Neuronal stem cell (in vitro differentiated cells): ENCODE measurements around the gene MSMP.

Source experiments
- DNase-seq: peaks from one replicate; pipeline ENCODE4 v3.0.0-alpha.2; 2013; ENCODE audit warnings: low spot score
- H2AFZ ChIP-seq: one replicate; pipeline ENCODE4 v1.6.1; 2013; ENCODE audit warnings: mild to moderate bottlenecking, low read length, inconsistent platforms
- H2AK5ac ChIP-seq: 2 replicates; pipeline ENCODE4 v1.6.1; 2013; ENCODE audit warnings: low read depth, mild to moderate bottlenecking, inconsistent platforms, low read length, moderate library complexity, mixed read lengths
- H2BK120ac ChIP-seq: 2 replicates; pipeline ENCODE4 v1.6.1; 2013; ENCODE audit warnings: low read depth, mild to moderate bottlenecking, inconsistent platforms, low read length, moderate library complexity, mixed read lengths
- H2BK12ac ChIP-seq: one replicate; pipeline ENCODE4 v1.6.1; 2013; ENCODE audit warnings: low read length, inconsistent platforms
- H2BK15ac ChIP-seq: 2 replicates; pipeline ENCODE4 v1.6.1; 2013; ENCODE audit warnings: mild to moderate bottlenecking, low read length, inconsistent platforms, mixed read lengths
- H2BK5ac ChIP-seq: one replicate; pipeline ENCODE4 v1.6.1; 2013; ENCODE audit warnings: inconsistent platforms, mild to moderate bottlenecking, low read length, moderate library complexity
- H3K14ac ChIP-seq: one replicate; pipeline ENCODE4 v1.6.1; 2013; ENCODE audit warnings: low read length, inconsistent platforms
- H3K18ac ChIP-seq: 2 replicates; pipeline ENCODE4 v1.6.1; 2013; ENCODE audit warnings: low read length, inconsistent platforms
- H3K23ac ChIP-seq: 2 replicates; pipeline ENCODE4 v1.6.1; 2013; ENCODE audit warnings: low read depth, mild to moderate bottlenecking, mixed read lengths, low read length, inconsistent platforms; ENCODE audit not compliant: poor library complexity
- H3K27ac ChIP-seq: replicated peaks from 3 replicates; pipeline ENCODE4 v1.5.1; 2013; ENCODE audit warnings: low read length, inconsistent platforms
- H3K27me3 ChIP-seq, 3 experiments: 2 replicates each; pipeline ENCODE4 v1.6.1; 2013; ENCODE audit warnings: low read length in 3 of 3, mild to moderate bottlenecking in 2 of 3, inconsistent platforms in 1 of 3, low read depth in 1 of 3, mixed read lengths in 1 of 3, moderate library complexity in 1 of 3; ENCODE audit not compliant: control insufficient read depth in 3 of 3, insufficient read depth in 3 of 3
- H3K36me3 ChIP-seq, 2 donors: replicated peaks in 1 of 2; 2 replicates each; pipeline ENCODE4 v1.6.1; 2013; ENCODE audit warnings: low read length in 2 of 2; ENCODE audit not compliant: control insufficient read depth in 2 of 2, insufficient read depth in 2 of 2
- H3K4ac ChIP-seq: 2 replicates; pipeline ENCODE4 v1.6.1; 2013; ENCODE audit warnings: inconsistent platforms, mild to moderate bottlenecking, low read length, moderate library complexity
- H3K4me1 ChIP-seq, 2 donors: 1 replicate in 1 of 2; 2 replicates in 1 of 2; pipeline ENCODE4 v1.6.1; 2013; ENCODE audit warnings: low read length in 2 of 2, low read depth in 1 of 2; ENCODE audit not compliant: control insufficient read depth in 2 of 2, insufficient read depth in 1 of 2
- H3K4me2 ChIP-seq: one replicate; pipeline ENCODE4 v1.6.1; 2013; ENCODE audit warnings: mild to moderate bottlenecking, low read length, inconsistent platforms; ENCODE audit not compliant: insufficient read depth, poor library complexity, severe bottlenecking
- H3K4me3 ChIP-seq, 2 donors: 2 replicates each; pipeline ENCODE4 v1.5.1; 2013; ENCODE audit warnings: low read length in 2 of 2, mild to moderate bottlenecking in 2 of 2, inconsistent platforms in 1 of 2, moderate library complexity in 1 of 2
- H3K79me1 ChIP-seq: one replicate; pipeline ENCODE4 v1.6.1; 2013; ENCODE audit warnings: low read depth, mild to moderate bottlenecking, inconsistent platforms, low read length, moderate library complexity
- H3K9ac ChIP-seq: one replicate; pipeline ENCODE4 v1.6.1; 2013; ENCODE audit warnings: mild to moderate bottlenecking, low read depth, low read length, inconsistent platforms; ENCODE audit not compliant: poor library complexity
- H3K9me3 ChIP-seq, 2 donors: replicated peaks in 1 of 2; 2 replicates each; pipeline versions ENCODE3 to v1.6.1; 2013; ENCODE audit warnings: low read length in 2 of 2, mild to moderate bottlenecking in 2 of 2, inconsistent platforms in 1 of 2, low read depth in 1 of 2, mixed read lengths in 1 of 2, moderate library complexity in 1 of 2; ENCODE audit not compliant: control insufficient read depth in 2 of 2, insufficient read depth in 1 of 2
- H4K8ac ChIP-seq: one replicate; pipeline ENCODE4 v1.6.1; 2013; ENCODE audit warnings: low read depth, mild to moderate bottlenecking, inconsistent platforms, low read length, moderate library complexity
- H4K91ac ChIP-seq: one replicate; pipeline ENCODE4 v1.6.1; 2013; ENCODE audit warnings: low read length, low read depth, mild to moderate bottlenecking, inconsistent platforms; ENCODE audit not compliant: poor library complexity
- WGBS, 2 donors: extraction: QIAGEN DNeasy Blood & Tissue Kit; methylation state at CpG; one replicate each; pipeline ENCODE4 v1.1.7; 2013; ENCODE audit warnings: missing lambda C conversion rate in 2 of 2, mixed read lengths in 1 of 2; ENCODE audit not compliant: insufficient read length in 2 of 2, insufficient replicate concordance in 1 of 2; ENCODE audit errors: extremely low coverage in 2 of 2; 5-methylcytosine and 5-hydroxymethylcytosine counted together

The MSMP gene

DNA sequence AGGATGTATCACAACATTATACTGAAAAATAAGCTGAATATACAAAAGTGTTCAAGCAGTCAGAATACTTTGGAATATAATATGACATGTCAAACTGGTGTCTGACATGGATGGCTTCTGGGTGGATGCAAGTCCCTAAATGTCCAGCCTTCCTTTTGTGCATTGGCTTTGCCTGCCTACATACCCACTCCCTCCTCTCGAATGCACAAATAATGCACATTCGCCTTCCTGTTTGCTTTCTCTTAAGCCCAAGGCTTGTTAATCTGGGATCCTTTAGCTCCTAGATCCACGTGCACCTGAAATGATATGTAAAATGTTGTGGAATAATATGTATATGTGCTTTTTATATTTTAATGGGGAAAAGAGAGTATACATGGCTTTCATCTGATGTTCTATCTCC lies 24.4 kb upstream of the MSMP start:
- Histone ChIP-seq H3K79me1 (no peaks in the 10 kb centered on the region), H2BK120ac (no peak overlapping the region), H4K8ac (no peak overlapping the region), H3K4me3 (no peak overlapping the region), H3K36me3 (no peaks in the 10 kb centered on the region), H3K4ac (no peak overlapping the region), H3K14ac (no peak overlapping the region), H3K4me1 (peaks cover 10 to 18% of the 10 kb centered on the region in 2 donors), H2BK5ac (no peak overlapping the region), H2BK12ac (no peak overlapping the region), H3K4me2 (no peak overlapping the region), H3K27ac (no peak overlapping the region), H2AFZ (peak overlapping the region; percentile 39), H3K23ac (no peak overlapping the region), H2AK5ac (no peak overlapping the region), H3K27me3 (no peaks in the 10 kb centered on the region), H2BK15ac (no peak overlapping the region), H4K91ac (no peak overlapping the region), H3K9me3 (no peaks in the 10 kb centered on the region), H3K9ac (no peak overlapping the region), H3K18ac (no peak overlapping the region)
- no CpG with 5 or more reads among the region's 3 CpGs for WGBS, 2 donors
- no peak for DNase-seq

DNA sequence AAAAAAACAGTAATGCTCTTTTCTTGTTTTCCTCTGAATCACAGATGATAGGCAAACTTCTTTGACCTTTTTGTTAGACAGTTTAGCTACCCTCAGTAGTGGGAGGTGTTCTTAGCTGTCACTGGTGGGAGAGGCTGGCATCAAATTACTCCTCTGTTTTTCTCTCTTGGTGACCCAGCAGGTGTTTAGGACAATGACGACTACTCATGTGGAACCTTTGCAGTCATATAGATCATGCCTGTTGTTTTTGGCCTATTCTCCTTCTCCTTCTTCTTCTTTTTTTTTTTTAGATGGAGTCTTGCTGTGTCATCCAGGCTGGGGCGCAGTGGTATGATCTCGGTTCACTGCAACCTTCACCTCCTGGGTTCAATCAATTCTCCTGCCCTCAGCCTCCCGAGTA lies 21.9 kb upstream of the MSMP start:
- no peaks in the 10 kb centered on the region for H3K79me1 ChIP-seq
- H3K27ac ChIP-seq: no peak overlapping the region
- no peak overlapping the region for H4K8ac ChIP-seq
- no peak overlapping the region for H3K4me3 ChIP-seq
- no peak overlapping the region for H2AFZ ChIP-seq
- H3K4ac ChIP-seq: no peak overlapping the region
- no peaks in the 10 kb centered on the region for H3K9me3 ChIP-seq
- WGBS, 2 donors: no CpG with 5 or more reads among the region's 4 CpGs
- no peak overlapping the region for H3K9ac ChIP-seq
- no peak overlapping the region for H2AK5ac ChIP-seq
- peaks cover 0 to 2% of the 10 kb centered on the region in 2 donors for H3K36me3 ChIP-seq
- no peak overlapping the region for H3K23ac ChIP-seq
- H3K18ac ChIP-seq: no peak overlapping the region
- no peak overlapping the region for H3K14ac ChIP-seq
- no peak overlapping the region for H2BK120ac ChIP-seq
- no peak for DNase-seq
- peaks cover 10 to 18% of the 10 kb centered on the region in 2 donors for H3K4me1 ChIP-seq
- H2BK5ac ChIP-seq: no peak overlapping the region
- peaks cover 0 to 4% (median 0%) of the 10 kb centered on the region in 3 experiments for H3K27me3 ChIP-seq
- no peak overlapping the region for H2BK12ac ChIP-seq
- H2BK15ac ChIP-seq: no peak overlapping the region
- H4K91ac ChIP-seq: no peak overlapping the region
- H3K4me2 ChIP-seq: no peak overlapping the region

DNA sequence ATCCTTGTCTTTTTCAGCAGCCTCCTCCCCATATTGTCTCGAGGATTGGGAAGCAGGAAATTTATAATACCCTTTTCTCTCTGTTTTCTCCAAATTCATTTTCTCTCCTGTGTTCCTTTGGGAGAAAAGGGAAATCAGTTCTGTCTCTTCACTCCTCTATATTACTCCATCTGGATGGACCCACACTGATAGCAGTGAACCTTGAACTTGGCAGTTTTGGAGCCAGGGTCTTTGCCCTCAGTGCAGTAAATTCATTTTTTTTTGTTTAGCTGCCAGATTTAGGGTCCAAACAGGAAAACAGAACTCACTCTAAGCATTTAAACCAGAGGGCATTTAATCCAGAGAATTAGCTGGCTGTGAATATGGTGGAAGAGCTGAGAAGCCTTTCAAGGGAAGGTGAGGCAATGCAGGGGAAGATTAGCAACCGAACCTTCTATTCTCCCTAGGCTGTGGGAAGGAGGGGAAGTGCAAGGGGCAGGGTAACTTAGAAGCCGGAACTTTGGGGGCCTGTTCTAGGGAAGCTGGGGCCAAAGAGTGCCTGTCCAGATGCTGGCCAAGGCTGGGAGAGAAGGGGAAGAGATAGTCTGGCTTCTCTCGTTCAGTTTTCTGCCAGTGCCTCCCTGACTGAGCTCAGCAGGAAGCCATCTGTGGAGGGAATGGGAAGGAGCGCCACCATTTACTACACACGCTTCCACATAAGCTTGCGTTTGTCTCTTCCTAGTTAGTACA lies 21.0 kb upstream of the MSMP start:
- no peak overlapping the region for H3K4me2 ChIP-seq
- no peak overlapping the region for H3K14ac ChIP-seq
- no peak overlapping the region for H2AK5ac ChIP-seq
- peaks cover 0 to 8% (median 0%) of the 10 kb centered on the region in 3 experiments for H3K27me3 ChIP-seq
- H3K79me1 ChIP-seq: no peaks in the 10 kb centered on the region
- no peak overlapping the region for H3K4me3 ChIP-seq
- no peak overlapping the region for H3K23ac ChIP-seq
- WGBS, 2 donors: no CpG with 5 or more reads among the region's 7 CpGs
- H3K18ac ChIP-seq: no peak overlapping the region
- H3K9ac ChIP-seq: no peak overlapping the region
- H3K27ac ChIP-seq: peak overlapping the region; percentile 13
- H2BK15ac ChIP-seq: no peak overlapping the region
- H2BK5ac ChIP-seq: no peak overlapping the region
- no peaks in the 10 kb centered on the region for H3K9me3 ChIP-seq
- no peak overlapping the region for H2BK12ac ChIP-seq
- H3K4ac ChIP-seq: no peak overlapping the region
- H2AFZ ChIP-seq: peak overlapping the region; percentile 80
- DNase-seq: no peak
- H3K4me1 ChIP-seq: peaks cover 10 to 18% of the 10 kb centered on the region in 2 donors
- H3K36me3 ChIP-seq: peaks cover 0 to 2% of the 10 kb centered on the region in 2 donors
- H2BK120ac ChIP-seq: no peak overlapping the region
- H4K91ac ChIP-seq: no peak overlapping the region
- no peak overlapping the region for H4K8ac ChIP-seq

DNA sequence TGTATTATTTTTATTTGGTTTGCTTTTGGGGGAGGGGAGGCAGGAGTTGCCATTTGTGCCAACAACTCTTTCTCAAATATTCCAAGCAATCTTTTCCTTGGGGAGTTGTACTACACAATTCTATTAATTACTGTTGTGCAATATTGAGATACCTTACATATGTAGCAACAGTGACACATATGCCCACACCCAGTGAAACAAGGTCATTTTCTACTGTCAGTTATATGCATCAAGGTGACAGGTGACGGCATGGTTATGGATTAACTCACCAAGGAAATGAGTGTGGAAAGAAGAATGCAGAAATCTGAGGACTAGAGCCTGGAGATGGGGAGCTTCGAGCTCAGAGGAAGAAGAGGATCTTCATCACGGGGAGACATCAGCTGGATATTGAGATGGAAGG lies 17.9 kb upstream of the MSMP start:
- no CpG with 5 or more reads among the region's 3 CpGs for WGBS, 2 donors
- H2AK5ac ChIP-seq: no peak overlapping the region
- peaks cover 0 to 2% of the 10 kb centered on the region in 2 donors for H3K36me3 ChIP-seq
- H4K8ac ChIP-seq: no peak overlapping the region
- no peak overlapping the region for H3K4me3 ChIP-seq
- H3K9ac ChIP-seq: no peak overlapping the region
- H3K27me3 ChIP-seq: peaks cover 0 to 8% (median 0%) of the 10 kb centered on the region in 3 experiments
- no peak overlapping the region for H3K18ac ChIP-seq
- H2BK15ac ChIP-seq: no peak overlapping the region
- H3K27ac ChIP-seq: no peak overlapping the region
- no peaks in the 10 kb centered on the region for H3K9me3 ChIP-seq
- H3K4me1 ChIP-seq: peaks cover 10 to 15% of the 10 kb centered on the region in 2 donors
- H2BK120ac ChIP-seq: no peak overlapping the region
- no peak overlapping the region for H3K4me2 ChIP-seq
- no peak overlapping the region for H4K91ac ChIP-seq
- H3K23ac ChIP-seq: no peak overlapping the region
- no peak overlapping the region for H2BK5ac ChIP-seq
- H3K14ac ChIP-seq: no peak overlapping the region
- no peak overlapping the region for H2BK12ac ChIP-seq
- H3K4ac ChIP-seq: no peak overlapping the region
- DNase-seq: no peak
- peaks cover 3% of the 10 kb centered on the region for H3K79me1 ChIP-seq
- H2AFZ ChIP-seq: no peak overlapping the region
